Stimulated activated CD8-positive, alpha-beta memory T cell treated with anti-CD3 and anti-CD28 coated beads, Interleukin-4, amount 100 ng/mL, for 1 hour (primary cell): ENCODE measurements around the gene KCNJ6.
"Not testable (repeated sequence)": the region's sequence is repeated elsewhere in the genome, so short reads cannot be mapped to it uniquely, and the experiment has no call there.

Experiments
- DNase-seq, 2 donors: peaks; one replicate each; pipeline ENCODE4 v3.0.0-alpha.2; 2020; ENCODE audit warnings: low read depth in 2 of 2, low spot score in 1 of 2

The KCNJ6 gene

GRCh38 chr21:37916310-37917051 lies at the start of gene KCNJ6:
Gene KCNJ6 (minus strand): TSS chr21:37916457. CDS start chr21:37840682, 75,775 bp downstream.
- DNase-seq: no peak

- DNase-seq: no peak
Measured at GRCh38 chr21:37965088-37965805, 49.0 kb upstream of the KCNJ6 start.

DNA sequence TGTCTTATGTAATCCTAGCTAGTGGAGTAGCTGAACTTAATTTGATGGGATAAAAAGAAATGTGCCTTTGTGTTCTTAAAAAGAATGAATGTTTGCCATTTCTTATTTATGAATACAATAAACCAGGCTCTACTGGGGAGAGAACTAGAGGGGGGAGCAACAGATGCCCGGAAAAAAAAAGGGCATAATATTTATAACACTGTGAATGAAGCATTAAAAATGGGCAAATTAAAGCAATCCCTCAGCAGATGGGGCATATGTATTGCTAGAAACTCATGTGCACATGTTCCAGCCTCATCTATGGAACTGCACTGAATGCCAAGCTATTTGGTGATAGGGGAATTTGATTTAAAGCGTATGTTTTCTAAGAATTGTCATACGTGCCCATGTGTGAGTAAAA lies 42.3 kb upstream of the KCNJ6 start:
- DNase-seq: no peak

DNA sequence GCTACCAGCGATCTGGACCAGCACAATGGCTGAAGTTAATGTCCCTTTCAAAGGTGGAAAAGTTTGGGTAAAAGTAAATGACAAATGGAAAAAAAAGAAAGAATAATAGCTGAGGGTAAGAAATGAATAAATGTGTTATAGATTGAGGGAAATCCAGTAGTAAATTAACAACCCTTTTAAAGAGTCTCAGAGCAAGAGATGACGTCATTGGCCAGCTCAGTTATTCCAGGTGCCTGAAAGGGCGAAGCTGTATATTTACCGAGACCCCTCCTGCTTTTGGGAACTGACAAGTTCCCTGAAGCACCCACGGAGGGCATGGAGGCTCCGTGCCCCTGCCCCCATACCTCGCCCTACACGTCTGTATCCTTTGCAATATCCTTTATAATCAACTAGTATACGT lies 40.5 kb upstream of the KCNJ6 start:
- DNase-seq: no peak

DNA sequence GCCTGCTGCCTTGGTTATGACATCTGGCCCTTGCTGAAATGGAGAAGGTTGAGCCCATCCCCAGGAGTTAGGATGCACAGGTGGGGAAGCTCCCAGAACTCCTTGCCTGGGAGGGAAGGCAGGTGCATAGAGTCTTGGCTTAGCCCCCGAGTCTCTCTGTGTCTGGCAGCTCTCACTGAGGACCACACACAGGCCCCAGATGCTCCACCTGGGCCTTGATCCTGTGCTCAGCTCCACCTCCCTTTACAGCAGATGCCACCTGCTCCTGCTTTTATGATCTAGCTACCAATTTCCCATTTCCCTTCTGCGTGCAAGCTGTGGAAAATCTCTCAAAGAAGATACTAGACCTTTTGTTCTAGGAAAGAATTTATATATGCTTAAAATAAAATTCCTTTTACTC lies 28.8 kb upstream of the KCNJ6 start:
- DNase-seq: no peak

GRCh38 chr21:37944496-37944895 lies 28.2 kb upstream of the KCNJ6 start:
- DNase-seq: no peak

GRCh38 chr21:37940691-37941090 lies 24.4 kb upstream of the KCNJ6 start:
- no peak for DNase-seq

GRCh38 chr21:37939838-37940237 lies 23.6 kb upstream of the KCNJ6 start:
- DNase-seq: no peak

DNA sequence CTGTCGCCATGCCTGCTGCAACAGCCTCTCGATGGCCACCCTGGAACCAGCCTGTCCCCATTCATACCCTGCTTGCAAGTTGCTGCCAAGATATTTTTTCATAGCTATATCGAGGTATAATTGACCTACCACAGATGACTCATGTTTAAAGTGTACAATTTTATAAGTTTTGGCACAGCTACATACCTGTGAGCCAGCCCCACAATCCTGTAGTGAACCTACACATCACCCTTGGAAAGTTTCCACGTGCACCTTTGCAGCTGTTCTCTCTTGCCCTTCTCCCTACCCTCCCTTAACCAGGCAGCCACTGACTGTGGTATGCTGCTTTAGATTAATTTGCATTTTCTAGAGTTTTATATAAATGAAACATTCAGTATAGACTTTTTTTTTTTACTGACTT lies 23.0 kb upstream of the KCNJ6 start:
- DNase-seq: no peak

DNA sequence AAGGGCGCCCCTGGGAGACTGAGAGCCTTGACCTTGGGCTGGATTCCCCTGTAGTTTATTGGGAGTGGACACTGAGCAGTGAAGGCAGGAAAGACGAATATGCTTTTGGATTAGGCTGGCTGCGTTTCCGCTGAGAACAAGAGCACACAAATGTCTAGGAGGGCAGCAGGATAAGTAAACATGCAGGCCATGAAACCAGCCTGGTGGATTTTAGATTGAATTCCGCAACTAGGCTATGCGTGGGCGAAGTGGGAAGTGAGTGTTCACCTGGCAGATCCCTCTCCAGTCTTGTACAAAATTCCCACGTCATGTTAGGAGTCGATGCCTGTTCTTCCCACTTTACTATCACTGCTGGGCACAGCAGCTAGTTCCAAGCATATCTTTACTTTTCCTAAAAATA lies 21.4 kb upstream of the KCNJ6 start:
- DNase-seq: no peak

DNA sequence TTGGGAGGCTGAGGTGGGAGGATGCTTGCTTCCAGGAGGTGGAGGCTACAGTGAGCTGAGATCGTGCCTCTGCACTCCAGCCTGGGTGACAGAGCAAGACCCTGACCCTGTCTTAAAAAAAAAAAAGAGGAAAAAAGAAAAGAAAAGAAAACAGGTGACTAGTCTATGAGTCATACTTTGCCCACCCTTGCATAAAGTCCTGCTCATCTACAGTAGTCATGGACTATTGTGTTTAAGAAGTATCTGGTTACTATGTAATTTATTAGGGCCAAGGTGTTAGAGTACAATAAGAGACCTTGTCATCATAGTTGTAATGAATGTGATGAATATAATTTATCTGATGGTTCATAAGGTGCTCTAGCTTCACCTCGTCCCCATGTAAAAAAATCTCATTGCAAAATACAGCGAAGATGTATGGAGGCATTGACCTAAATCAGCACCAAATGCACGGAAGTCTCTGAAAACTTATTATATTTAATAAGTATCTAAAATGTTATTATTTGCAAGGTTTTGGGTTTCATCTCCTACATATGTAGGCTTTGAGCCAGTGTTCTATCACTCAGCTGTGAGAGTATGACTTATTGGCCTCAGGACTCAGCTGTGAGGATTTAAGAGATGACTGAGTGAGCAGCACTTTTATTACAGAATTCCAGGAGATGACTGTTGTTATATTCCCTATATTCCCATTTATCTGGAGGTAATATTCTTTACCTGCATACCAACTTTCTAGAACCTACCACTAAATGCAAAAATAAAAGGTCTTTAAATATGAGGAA lies 19.9 kb upstream of the KCNJ6 start:
- DNase-seq: no peak

DNA sequence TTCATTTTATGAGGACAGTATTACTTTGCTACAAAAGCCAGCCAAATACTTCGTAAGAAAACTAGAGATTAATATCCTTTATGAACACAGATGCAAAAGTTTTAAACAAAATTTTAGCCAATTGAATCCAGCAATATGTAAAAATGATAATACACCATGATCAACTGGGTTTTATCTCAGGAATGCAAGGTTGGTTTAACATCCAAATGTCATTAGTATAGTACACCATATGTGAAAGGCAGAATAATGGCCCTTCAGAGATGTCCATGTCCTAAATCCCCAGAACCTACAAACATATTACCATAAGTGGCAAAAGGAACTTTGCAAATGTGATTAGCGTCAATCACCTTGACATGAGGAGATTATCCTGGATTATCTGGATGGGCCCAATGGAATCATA lies 16.7 kb upstream of the KCNJ6 start:
- DNase-seq: no peak

- DNase-seq: no peak
Measured at GRCh38 chr21:37927711-37928110, 11.5 kb upstream of the KCNJ6 start.

DNA sequence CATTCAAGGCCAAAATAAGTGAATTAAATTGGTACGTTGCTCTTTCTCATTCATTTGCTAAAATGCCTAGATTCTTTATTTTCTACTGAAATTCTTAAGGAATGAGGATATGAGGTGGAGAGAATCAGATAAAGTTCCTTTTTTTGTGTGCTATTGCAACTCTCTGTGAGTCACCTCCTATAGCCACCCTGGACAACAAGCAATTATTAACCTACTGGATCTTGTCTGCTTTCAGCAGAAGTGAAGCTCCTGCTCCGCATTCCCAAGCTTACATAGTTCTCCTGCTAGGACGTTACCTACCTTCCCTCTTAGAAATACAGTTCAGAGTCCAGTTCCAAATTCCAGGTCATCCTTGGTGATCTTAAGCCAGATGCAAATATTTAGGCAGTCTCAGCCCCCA lies 4.8 kb upstream of the KCNJ6 start:
- no peak for DNase-seq

GRCh38 chr21:37920302-37920701 lies 4.0 kb upstream of the KCNJ6 start:
- DNase-seq: not testable (repeated sequence)

- DNase-seq: no peak
Measured at GRCh38 chr21:37917612-37918011, 1.4 kb upstream of the KCNJ6 start.

GRCh38 chr21:37915941-37916309 lies 332 bp downstream of the KCNJ6 start:
- DNase-seq: no peak

GRCh38 chr21:37915497-37915911 lies 753 bp downstream of the KCNJ6 start:
- no peak for DNase-seq

- DNase-seq: no peak
Measured at GRCh38 chr21:37912616-37913015, 3.6 kb downstream of the KCNJ6 start.

- no peak for DNase-seq
Measured at GRCh38 chr21:37909936-37910335, 6.3 kb downstream of the KCNJ6 start.

- DNase-seq: no peak
Measured at GRCh38 chr21:37908691-37909090, 7.6 kb downstream of the KCNJ6 start.

DNA sequence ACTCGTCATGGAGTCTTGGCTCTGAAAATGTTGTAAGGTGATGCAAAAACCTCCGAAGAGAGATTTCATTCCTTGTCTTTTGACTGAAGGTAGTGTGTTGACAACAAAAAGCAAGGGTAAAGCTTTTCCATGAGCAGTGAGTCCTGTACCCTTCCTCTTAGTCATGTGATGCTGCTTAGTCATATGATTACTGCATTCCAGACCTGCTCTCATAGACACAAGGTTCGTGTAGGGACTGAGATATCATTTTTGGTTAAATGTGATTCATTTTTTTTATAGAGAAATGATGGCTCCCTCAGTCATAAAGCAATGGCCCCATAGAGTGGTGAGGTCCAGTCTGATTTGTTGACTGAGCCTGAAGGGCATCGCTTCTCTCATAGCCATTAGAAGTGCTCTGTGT lies 9.2 kb downstream of the KCNJ6 start:
- no peak for DNase-seq
